Stimulated activated CD4-positive, alpha-beta T cell treated with anti-CD3 and anti-CD28 coated beads, Interleukin-4, amount 100 ng/mL, for 24 hours (primary cell): ENCODE measurements around the gene SLC16A3.
A peak's percentile ranks its signal among the peaks of the same experiment; 100 is the strongest.
"Not testable (repeated sequence)": the region's sequence is repeated elsewhere in the genome, so short reads cannot be mapped to it uniquely, and the experiment has no call there.

Experiments used
- DNase-seq: peaks from one replicate; pipeline ENCODE4 v3.0.0-alpha.2; 2020

Gene SLC16A3

GRCh38 chr17:82204831-82205719 lies 23.8 kb upstream of the SLC16A3 start:
- DNase-seq: peak; percentile 45

- DNase-seq: peak; percentile 83
Observed at GRCh38 chr17:82205720-82206508, 22.9 kb upstream of the SLC16A3 start.

- not testable (repeated sequence) for DNase-seq
Observed at GRCh38 chr17:82210655-82211054, 18.2 kb upstream of the SLC16A3 start.

- peak; percentile 75 for DNase-seq
Observed at GRCh38 chr17:82212331-82213250, 16.3 kb upstream of the SLC16A3 start, which contains the start of gene CCDC57. TSS of gene CCDC57 (minus strand) at chr17:82212842. CDS start at chr17:82201944, 10,898 bp downstream.

GRCh38 chr17:82213251-82214011 lies 15.4 kb upstream of the SLC16A3 start:
- DNase-seq: peak; percentile 74

GRCh38 chr17:82214012-82214628 lies 14.7 kb upstream of the SLC16A3 start:
- DNase-seq: no peak

GRCh38 chr17:82215095-82215971 lies 13.5 kb upstream of the SLC16A3 start:
- no peak for DNase-seq

GRCh38 chr17:82215972-82216300 lies 12.9 kb upstream of the SLC16A3 start:
- no peak for DNase-seq

- peak; percentile 50 for DNase-seq
Observed at GRCh38 chr17:82216301-82217119, 12.3 kb upstream of the SLC16A3 start.

- no peak for DNase-seq
Observed at GRCh38 chr17:82217120-82217529, 11.7 kb upstream of the SLC16A3 start.

GRCh38 chr17:82217530-82218204 lies 11.2 kb upstream of the SLC16A3 start:
- no peak for DNase-seq

GRCh38 chr17:82218349-82219075 lies 10.3 kb upstream of the SLC16A3 start:
- DNase-seq: no peak

- DNase-seq: no peak
Observed at GRCh38 chr17:82219083-82219482, 9.8 kb upstream of the SLC16A3 start.

GRCh38 chr17:82219753-82220709 lies 8.8 kb upstream of the SLC16A3 start:
- DNase-seq: no peak

- DNase-seq: no peak
Observed at GRCh38 chr17:82221341-82221902, 7.4 kb upstream of the SLC16A3 start.

GRCh38 chr17:82222816-82223215 lies 6.0 kb upstream of the SLC16A3 start:
- DNase-seq: no peak

GRCh38 chr17:82223517-82223916 lies 5.3 kb upstream of the SLC16A3 start:
- no peak for DNase-seq
